Natural killer cell treated with Interleukin-12 subunit alpha and Interleukin-12 subunit beta and Interleukin-15 and Interleukin-18, amount 100 ng/mL, for 72 hours (primary cell): ENCODE measurements around the gene MMS22L. TPM values are rescaled to one million over a fixed set of nuclear protein-coding genes. Genes with fewer than 3 reads are reported as not detected.

Experiments used
- ATAC-seq, 2 donors: fragments of 150-1000 bp; cut with Tn5 transposase in 1 of 2; sonication (Bioruptor Pico), chemical (Tn5 transposase) in 1 of 2; 2 replicates each; pipeline ENCODE4 v1.10.0; 2021
- DNase-seq: peaks from one replicate; pipeline ENCODE4 v3.0.0; 2022; ENCODE audit warnings: low spot score
- H3K27ac Mint-ChIP-seq, 2 donors: 1 replicate in 1 of 2; 2 replicates in 1 of 2; pipeline ENCODE4 v1.8.0; 2022; ENCODE audit warnings: mixed read lengths in 2 of 2, mild to moderate bottlenecking in 1 of 2, moderate library complexity in 1 of 2
- H3K27me3 Mint-ChIP-seq, 2 donors: 1 replicate in 1 of 2; 2 replicates in 1 of 2; pipeline ENCODE4 v1.8.0; 2022; ENCODE audit warnings: mixed read lengths in 2 of 2
- H3K36me3 Mint-ChIP-seq: one replicate; pipeline ENCODE4 v1.8.0; 2022; ENCODE audit warnings: mixed read lengths
- H3K4me1 Mint-ChIP-seq, 2 donors: 1 replicate in 1 of 2; 2 replicates in 1 of 2; pipeline ENCODE4 v1.8.0; 2022; ENCODE audit warnings: low read depth in 2 of 2, mixed read lengths in 2 of 2, mild to moderate bottlenecking in 1 of 2
- H3K4me3 Mint-ChIP-seq: one replicate; pipeline ENCODE4 v1.8.0; 2022; ENCODE audit warnings: mixed read lengths
- H3K9me3 Mint-ChIP-seq: 2 replicates; pipeline ENCODE4 v1.8.0; 2022; ENCODE audit warnings: mixed read lengths
- total RNA-seq, 2 donors: library from RNA; stranded (reverse); gene quantifications; one replicate each; pipeline ENCODE4 v1.2.3, GENCODE V29; 2022

Gene MMS22L
- total RNA-seq, 2 donors from 2014 or later, result 30.8 to 66.9 TPM

- no peak overlapping the region for H3K27ac Mint-ChIP-seq
- no peaks in the 10 kb centered on the region for H3K36me3 Mint-ChIP-seq
- no peak for DNase-seq
- no peaks in the 10 kb centered on the region for H3K4me1 Mint-ChIP-seq
- H3K9me3 Mint-ChIP-seq, result no peaks in the 10 kb centered on the region
- no peak overlapping the region for H3K4me3 Mint-ChIP-seq
- peaks cover 3 to 12% of the 10 kb centered on the region in 2 donors for H3K27me3 Mint-ChIP-seq
- ATAC-seq, result no peak
These were observed 172.4 kb downstream of the MMS22L start for GRCh38 chr6:97110626-97111025.

- Mint-ChIP-seq H3K4me3 (no peak overlapping the region), H3K4me1 (no peaks in the 10 kb centered on the region), H3K36me3 (no peaks in the 10 kb centered on the region), H3K9me3 (no peaks in the 10 kb centered on the region), H3K27ac (no peak overlapping the region), H3K27me3 (peaks cover 6 to 17% of the 10 kb centered on the region in 2 donors)
- ATAC-seq (no peak), DNase-seq (no peak)
These were observed 172.9 kb downstream of the MMS22L start for GRCh38 chr6:97110149-97110548.

GRCh38 chr6:97109444-97109843, 173.6 kb downstream of the MMS22L start:
- ATAC-seq (no peak), DNase-seq (no peak)
- no peaks in the 10 kb centered on the region for H3K4me1 Mint-ChIP-seq
- H3K9me3 Mint-ChIP-seq, result no peaks in the 10 kb centered on the region
- peaks cover 6 to 19% of the 10 kb centered on the region in 2 donors for H3K27me3 Mint-ChIP-seq
- no peak overlapping the region for H3K27ac Mint-ChIP-seq
- H3K36me3 Mint-ChIP-seq, result no peaks in the 10 kb centered on the region
- H3K4me3 Mint-ChIP-seq, result no peak overlapping the region

GRCh38 chr6:97102145-97102790, 180.7 kb downstream of the MMS22L start:
- peaks cover 3 to 7% of the 10 kb centered on the region in 2 donors for H3K27me3 Mint-ChIP-seq
- ATAC-seq (no peak), DNase-seq (no peak)
- no peaks in the 10 kb centered on the region for H3K36me3 Mint-ChIP-seq
- no peaks in the 10 kb centered on the region for H3K4me1 Mint-ChIP-seq
- no peaks in the 10 kb centered on the region for H3K9me3 Mint-ChIP-seq
- no peak overlapping the region for H3K4me3 Mint-ChIP-seq
- no peak overlapping the region for H3K27ac Mint-ChIP-seq

- peaks cover 3 to 7% of the 10 kb centered on the region in 2 donors for H3K27me3 Mint-ChIP-seq
- H3K36me3 Mint-ChIP-seq, result no peaks in the 10 kb centered on the region
- H3K4me3 Mint-ChIP-seq, result no peak overlapping the region
- ATAC-seq (no peak), DNase-seq (no peak)
- no peaks in the 10 kb centered on the region for H3K9me3 Mint-ChIP-seq
- H3K4me1 Mint-ChIP-seq, result no peaks in the 10 kb centered on the region
- H3K27ac Mint-ChIP-seq, result no peak overlapping the region
These were observed 182.3 kb downstream of the MMS22L start for GRCh38 chr6:97100696-97101095.

- Mint-ChIP-seq H3K27ac (no peak overlapping the region), H3K4me3 (no peak overlapping the region)
These were observed 185.7 kb downstream of the MMS22L start for GRCh38 chr6:97097068-97098047.

GRCh38 chr6:97095311-97095850, 187.6 kb downstream of the MMS22L start:
- Mint-ChIP-seq H3K36me3 (no peaks in the 10 kb centered on the region), H3K4me3 (no peak overlapping the region), H3K27ac (no peak overlapping the region), H3K27me3 (peaks cover 0 to 3% of the 10 kb centered on the region in 2 donors), H3K4me1 (no peaks in the 10 kb centered on the region), H3K9me3 (no peaks in the 10 kb centered on the region)
- DNase-seq (no peak), ATAC-seq (no peak)

More at GRCh38 chr6:97097068-97098047, 185.7 kb downstream of the MMS22L start:
- no peaks in the 10 kb centered on the region for H3K36me3 Mint-ChIP-seq
- peaks cover 0 to 2% of the 10 kb centered on the region in 2 donors for H3K27me3 Mint-ChIP-seq
- no peaks in the 10 kb centered on the region for H3K9me3 Mint-ChIP-seq
- no peaks in the 10 kb centered on the region for H3K4me1 Mint-ChIP-seq
- DNase-seq (no peak), ATAC-seq (no peak)

GRCh38 chr6:97094376-97094775, 188.6 kb downstream of the MMS22L start:
- no peaks in the 10 kb centered on the region for H3K4me1 Mint-ChIP-seq
- peaks cover 0 to 3% of the 10 kb centered on the region in 2 donors for H3K27me3 Mint-ChIP-seq
- ATAC-seq (no peak), DNase-seq (no peak)
- H3K4me3 Mint-ChIP-seq, result no peak overlapping the region
- no peaks in the 10 kb centered on the region for H3K9me3 Mint-ChIP-seq
- H3K27ac Mint-ChIP-seq, result no peak overlapping the region
- H3K36me3 Mint-ChIP-seq, result no peaks in the 10 kb centered on the region

- no peaks in the 10 kb centered on the region for H3K36me3 Mint-ChIP-seq
- H3K27me3 Mint-ChIP-seq, result peaks cover 0 to 3% of the 10 kb centered on the region in 2 donors
- H3K4me1 Mint-ChIP-seq, result no peaks in the 10 kb centered on the region
- no peak overlapping the region for H3K4me3 Mint-ChIP-seq
- H3K9me3 Mint-ChIP-seq, result no peaks in the 10 kb centered on the region
- ATAC-seq (no peak), DNase-seq (no peak)
- H3K27ac Mint-ChIP-seq, result no peak overlapping the region
These were observed 190.2 kb downstream of the MMS22L start for GRCh38 chr6:97092673-97093305.
